Left cardiac atrium (tissue), 4 donors: ENCODE results near the gene CUBN. TPM values are rescaled to one million over a fixed set of nuclear protein-coding genes. Genes with fewer than 3 reads are reported as not detected.
"Not testable (repeated sequence)": the region's sequence is repeated elsewhere in the genome, so short reads cannot be mapped to it uniquely, and the experiment has no call there.

ENCODE experiments used
- ATAC-seq, 2 donors: fragments of 200-7000 bp; cut with Tn5 transposase; one replicate each; pipeline ENCODE4 v1.9.1; 2020; ENCODE audit warnings: mild to moderate bottlenecking in 2 of 2, moderate library complexity in 2 of 2
- DNase-seq: peaks from one replicate; pipeline ENCODE4 v3.0.0-alpha.2; 2020
- intact Hi-C, 2 donors: fragments of 100-400 bp; cut with DNase I; formaldehyde crosslinking; loops; one replicate each; pipeline versions ENCODE4 v1.14.1 to v1.15.1; 2022 to 2023
- total RNA-seq, 2 donors: library from RNA; stranded (reverse); fragmentation: NEBNext Ultra II Directional; extraction: Animal tissue kit (Norgen Biotek cat#: 25700); gene quantifications; one replicate each; pipeline ENCODE4 v1.2.1, GENCODE V29; 2021
- donor health status: DM: no; HTN: yes; CAD: no.
- donor health status: DM: no; HTN: yes; CAD: no; lungs with severe emphysema.
- donor health status: DM: yes; HTN: yes; CAD: no.
- donor health status: Dilated cardiomyopathy.

The CUBN gene
- total RNA-seq, 2 donors from 2014 or later: 0.84 to 0.91 TPM

GRCh38 chr10:17025444-17026295, 103.9 kb downstream of the CUBN start:
- intact Hi-C loops: no loop called here
- ATAC-seq (peak; percentile 6 to 77), DNase-seq (peak; percentile 56)

GRCh38 chr10:17024461-17024860, 105.2 kb downstream of the CUBN start:
- DNase-seq (no peak), ATAC-seq (no peak)
- intact Hi-C loops: no loop called here

- intact Hi-C loops: no loop called here
- DNase-seq (peak; percentile 68), ATAC-seq (peak; percentile 90 to 92)
Measured at GRCh38 chr10:17023386-17024298, 106.0 kb downstream of the CUBN start.

GRCh38 chr10:17022896-17023295, 106.7 kb downstream of the CUBN start:
- intact Hi-C loops: no loop called here
- DNase-seq: no peak
- ATAC-seq: peak; percentile 11 to 63

- ATAC-seq (no peak), DNase-seq (no peak)
- intact Hi-C loops: no loop called here
Measured at GRCh38 chr10:17022466-17022825, 107.2 kb downstream of the CUBN start.

GRCh38 chr10:17021656-17022465, 107.8 kb downstream of the CUBN start:
- no peak for DNase-seq
- intact Hi-C loops: no loop called here

GRCh38 chr10:17019696-17020095, 109.9 kb downstream of the CUBN start:
- ATAC-seq (no peak), DNase-seq (no peak)
- intact Hi-C loops: no loop called here

More at GRCh38 chr10:17021656-17022465, 107.8 kb downstream of the CUBN start:
- no peak for ATAC-seq

GRCh38 chr10:17013131-17013983, 116.3 kb downstream of the CUBN start:
- intact Hi-C loops, ATAC-seq, DNase-seq: not testable (repeated sequence)

- ATAC-seq, intact Hi-C loops, DNase-seq: not testable (repeated sequence)
Measured at GRCh38 chr10:17012731-17013130, 116.9 kb downstream of the CUBN start.

- no peak for DNase-seq
- no peak for ATAC-seq
- intact Hi-C loops: no loop called here
Measured at GRCh38 chr10:17010363-17011145, 119.1 kb downstream of the CUBN start.

GRCh38 chr10:17009212-17009700, 120.4 kb downstream of the CUBN start:
- DNase-seq (no peak), ATAC-seq (peak; percentile 67 to 72)
- intact Hi-C loops: loop anchor here in 1 of 2 donors (10.0 kb wide), 1 partner anchor 216 kb away; the partner anchor contains the start of gene VIM

GRCh38 chr10:17007418-17007770, 122.2 kb downstream of the CUBN start:
- ATAC-seq: no peak
- intact Hi-C loops: loop anchor here in 1 of 2 donors (10.0 kb wide), 1 partner anchor 217 kb away; the partner anchor contains the start of gene VIM
- DNase-seq: no peak

- ATAC-seq (peak; percentile 9 to 35), DNase-seq (peak; percentile 50)
- intact Hi-C loops: loop anchor here in 1 of 2 donors (10.0 kb wide), 1 partner anchor 218 kb away; the partner anchor contains the start of gene VIM
Measured at GRCh38 chr10:17006631-17007417, 122.8 kb downstream of the CUBN start.

GRCh38 chr10:17005621-17006566, 123.7 kb downstream of the CUBN start:
- no peak for DNase-seq
- ATAC-seq: no peak
- intact Hi-C loops: loop anchor here in 1 of 2 donors (10.0 kb wide), 1 partner anchor 219 kb away; the partner anchor contains the start of gene VIM

GRCh38 chr10:17004801-17005380, 124.7 kb downstream of the CUBN start:
- intact Hi-C loops: loop anchor here in 1 of 2 donors (10.0 kb wide), 1 partner anchor 220 kb away; the partner anchor contains the start of gene VIM
- no peak for DNase-seq
- no peak for ATAC-seq
